GM13976 (cell line): Measurements from ENCODE around the gene ALPK3.

Experiments
- DNase-seq: peaks from one replicate; pipeline ENCODE4 v3.0.0; 2012; ENCODE audit warnings: low spot score
- CTCF ChIP-seq: IDR thresholded peaks from 2 replicates; pipeline ENCODE4 v1.5.1; 2012; ENCODE audit warnings: borderline replicate concordance, mild to moderate bottlenecking; ENCODE audit not compliant: insufficient read depth; ENCODE audit errors: extremely low read depth, missing control alignments, control extremely low read depth
- in situ Hi-C: fragments of 300-500 bp; cut with MboI; formaldehyde crosslinking; loops from one replicate; pipeline ENCODE4 v1.12.0; 2022; ENCODE audit warnings: low sequenced_read_pairs, mixed read lengths, inconsistent platforms; ENCODE audit not compliant: unreplicated experiment

ALPK3 gene

GRCh38 chr15:84780492-84780891 is 36.7 kb upstream of the ALPK3 start:
- DNase-seq = no peak
- TF ChIP-seq CTCF = no peak
- in situ Hi-C loops = no loop called here

GRCh38 chr15:84781495-84781894 is 35.7 kb upstream of the ALPK3 start:
- no peak for TF ChIP-seq CTCF
- DNase-seq = no peak
- in situ Hi-C loops = no loop called here

- in situ Hi-C loops = no loop called here
- DNase-seq = no peak
- no peak for TF ChIP-seq CTCF
These were observed 34.8 kb upstream of the ALPK3 start for GRCh38 chr15:84782346-84782745.

DNA sequence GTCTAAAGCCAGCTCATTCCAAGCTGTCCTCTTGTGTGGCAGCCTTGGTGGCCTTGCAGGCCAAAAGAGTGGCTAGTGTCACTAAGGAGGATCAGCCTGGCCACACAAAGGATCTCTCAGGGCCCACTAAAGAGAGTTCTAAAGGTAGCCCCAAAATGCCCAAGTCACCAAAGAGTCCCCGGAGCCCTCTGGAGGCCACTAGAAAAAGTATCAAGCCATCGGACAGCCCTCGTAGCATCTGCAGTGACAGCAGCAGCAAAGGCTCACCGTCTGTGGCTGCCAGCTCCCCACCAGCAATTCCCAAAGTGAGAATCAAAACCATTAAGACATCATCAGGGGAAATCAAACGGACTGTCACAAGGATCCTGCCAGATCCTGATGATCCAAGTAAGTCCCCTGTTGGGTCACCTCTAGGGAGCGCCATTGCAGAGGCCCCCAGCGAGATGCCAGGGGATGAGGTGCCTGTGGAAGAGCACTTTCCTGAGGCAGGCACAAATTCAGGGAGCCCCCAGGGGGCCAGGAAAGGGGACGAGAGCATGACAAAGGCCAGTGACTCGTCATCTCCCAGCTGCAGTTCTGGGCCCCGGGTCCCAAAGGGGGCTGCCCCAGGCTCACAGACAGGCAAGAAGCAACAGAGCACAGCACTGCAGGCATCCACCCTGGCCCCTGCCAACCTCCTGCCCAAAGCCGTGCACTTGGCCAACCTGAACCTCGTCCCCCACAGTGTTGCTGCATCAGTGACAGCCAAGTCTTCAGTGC is 33.5 kb upstream of the ALPK3 start:
- TF ChIP-seq CTCF = no peak
- in situ Hi-C loops = no loop called here
- DNase-seq = no peak

DNA sequence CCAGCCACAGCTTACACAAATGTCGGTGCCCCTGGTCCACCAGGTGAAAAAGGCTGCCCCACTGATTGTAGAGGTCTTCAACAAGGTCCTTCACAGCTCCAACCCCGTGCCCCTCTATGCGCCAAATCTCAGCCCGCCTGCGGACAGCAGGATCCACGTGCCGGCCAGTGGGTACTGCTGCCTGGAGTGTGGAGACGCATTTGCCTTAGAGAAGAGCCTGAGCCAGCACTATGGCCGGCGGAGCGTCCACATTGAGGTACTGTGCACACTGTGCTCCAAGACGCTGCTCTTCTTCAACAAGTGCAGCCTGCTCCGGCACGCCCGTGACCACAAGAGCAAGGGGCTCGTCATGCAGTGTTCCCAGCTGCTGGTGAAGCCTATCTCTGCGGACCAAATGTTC is 32.9 kb upstream of the ALPK3 start:
- TF ChIP-seq CTCF = no peak
- in situ Hi-C loops = no loop called here
- no peak for DNase-seq

DNA sequence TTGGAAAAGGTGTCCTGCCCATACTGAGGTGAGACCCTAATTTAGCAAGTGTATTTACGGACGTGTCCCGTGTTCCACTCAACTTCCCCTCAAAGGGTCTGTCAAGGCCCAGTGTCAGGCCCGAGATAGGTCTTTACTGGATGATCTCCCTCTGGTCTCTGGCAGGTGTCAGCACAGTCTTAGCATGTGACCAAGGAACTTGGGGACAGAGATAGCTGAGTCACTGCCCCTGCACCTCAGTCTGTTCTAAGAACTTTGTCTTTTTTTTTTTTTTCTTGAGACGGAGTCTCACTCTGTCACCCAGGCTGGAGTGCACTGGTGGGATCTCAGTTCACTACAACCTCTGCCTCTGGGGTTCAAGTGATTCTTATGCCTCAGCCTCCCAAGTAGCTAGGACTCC is 32.1 kb upstream of the ALPK3 start:
- in situ Hi-C loops = no loop called here
- DNase-seq = no peak
- no peak for TF ChIP-seq CTCF
